HG03108 (cell line): ENCODE results near the gene FBXL16.
A peak's percentile ranks its signal among the peaks of the same experiment; 100 is the strongest.
"Not testable (repeated sequence)": the region's sequence is repeated elsewhere in the genome, so short reads cannot be mapped to it uniquely, and the experiment has no call there.

Source experiments
- ATAC-seq: cut with Tn5 transposase; IDR thresholded peaks from one replicate; pipeline ENCODE4 v1.9.1; 2021; ENCODE audit warnings: moderate library complexity; ENCODE audit not compliant: unreplicated experiment

The FBXL16 gene

GRCh38 chr16:694187-694862, 11.3 kb downstream of the FBXL16 start:
- no peak for ATAC-seq

- ATAC-seq = no peak
Observed at GRCh38 chr16:693766-694165, 11.8 kb downstream of the FBXL16 start.

GRCh38 chr16:693364-693763, 12.2 kb downstream of the FBXL16 start:
- no peak for ATAC-seq

GRCh38 chr16:692356-693108, 13.1 kb downstream of the FBXL16 start:
- no peak for ATAC-seq

- ATAC-seq = not testable (repeated sequence)
Observed at GRCh38 chr16:691242-691641, 14.4 kb downstream of the FBXL16 start.

GRCh38 chr16:689175-689897, 16.3 kb downstream of the FBXL16 start:
- no peak for ATAC-seq

- ATAC-seq = no peak
Observed at GRCh38 chr16:687499-687898, 18.1 kb downstream of the FBXL16 start.

GRCh38 chr16:686459-687260, 18.9 kb downstream of the FBXL16 start:
- no peak for ATAC-seq

GRCh38 chr16:685967-686366, 19.6 kb downstream of the FBXL16 start:
- ATAC-seq = no peak

GRCh38 chr16:684961-685696, 20.5 kb downstream of the FBXL16 start:
- no peak for ATAC-seq

- peak; percentile 64 for ATAC-seq
Observed at GRCh38 chr16:684071-684794, 21.4 kb downstream of the FBXL16 start, which contains the start of gene JMJD8. Gene JMJD8, minus strand, starts transcription at chr16:684334. Its CDS starts 15 bp downstream, at chr16:684319.

- ATAC-seq = no peak
Observed at GRCh38 chr16:683396-684070, 22.1 kb downstream of the FBXL16 start.

- no peak for ATAC-seq
Observed at GRCh38 chr16:682493-683395, 22.9 kb downstream of the FBXL16 start.

- no peak for ATAC-seq
Observed at GRCh38 chr16:681746-682427, 23.7 kb downstream of the FBXL16 start.

- ATAC-seq = no peak
Observed at GRCh38 chr16:680967-681745, 24.4 kb downstream of the FBXL16 start.

GRCh38 chr16:680625-680945, 25.0 kb downstream of the FBXL16 start:
- ATAC-seq = no peak
